Lower leg skin (tissue), 4 donors: ENCODE results near the gene CELA1. TPM values are rescaled to one million over a fixed set of nuclear protein-coding genes. Genes with fewer than 3 reads are reported as not detected.
A peak's percentile ranks its signal among the peaks of the same experiment; 100 is the strongest.

Experiments
- DNase-seq, 2 donors: peaks; one replicate each; pipeline ENCODE4 v3.0.0-alpha.2; 2019; ENCODE audit warnings: low spot score in 2 of 2
- H3K4me3 ChIP-seq: fragments of 200-600 bp; sonication (generic); 2 replicates; pipeline ENCODE4 v1.5.1; 2017; ENCODE audit warnings: mild to moderate bottlenecking, low read depth; ENCODE audit not compliant: poor library complexity, severe bottlenecking
- POLR2A ChIP-seq, 2 donors: fragments of 450-650 bp; IDR thresholded peaks; one replicate each; pipeline ENCODE4 v1.6.1; 2016 to 2017; ENCODE audit warnings: antibody characterized with exemption in 2 of 2, mild to moderate bottlenecking in 1 of 2, moderate library complexity in 1 of 2
- WGBS, 2 donors: methylation state at CpG; one replicate each; pipeline ENCODE4 v1.1.5; 2018; 5-methylcytosine and 5-hydroxymethylcytosine counted together
- intact Hi-C: fragments of 100-400 bp; cut with DNase I; formaldehyde crosslinking; loops from one replicate; pipeline ENCODE4 v1.15.0; 2023; ENCODE audit warnings: low total_unique reads
- total RNA-seq, 4 donors: library from RNA; depleted of rRNA; stranded (reverse); fragments of >200 nt; gene quantifications; one replicate each; pipeline ENCODE4 v1.1.0, GENCODE V29; 2016
- TF ChIP-seq, protein P1 (sequence below), 3 donors: fragments of 450-650 bp; IDR thresholded peaks; one replicate each; pipeline ENCODE4 v1.5.1; 2016; ENCODE audit warnings: antibody characterized with exemption in 3 of 3, mild to moderate bottlenecking in 3 of 3, moderate library complexity in 2 of 3

The CELA1 gene
- total RNA-seq, 4 donors from 2014 or later = not detected

DNA sequence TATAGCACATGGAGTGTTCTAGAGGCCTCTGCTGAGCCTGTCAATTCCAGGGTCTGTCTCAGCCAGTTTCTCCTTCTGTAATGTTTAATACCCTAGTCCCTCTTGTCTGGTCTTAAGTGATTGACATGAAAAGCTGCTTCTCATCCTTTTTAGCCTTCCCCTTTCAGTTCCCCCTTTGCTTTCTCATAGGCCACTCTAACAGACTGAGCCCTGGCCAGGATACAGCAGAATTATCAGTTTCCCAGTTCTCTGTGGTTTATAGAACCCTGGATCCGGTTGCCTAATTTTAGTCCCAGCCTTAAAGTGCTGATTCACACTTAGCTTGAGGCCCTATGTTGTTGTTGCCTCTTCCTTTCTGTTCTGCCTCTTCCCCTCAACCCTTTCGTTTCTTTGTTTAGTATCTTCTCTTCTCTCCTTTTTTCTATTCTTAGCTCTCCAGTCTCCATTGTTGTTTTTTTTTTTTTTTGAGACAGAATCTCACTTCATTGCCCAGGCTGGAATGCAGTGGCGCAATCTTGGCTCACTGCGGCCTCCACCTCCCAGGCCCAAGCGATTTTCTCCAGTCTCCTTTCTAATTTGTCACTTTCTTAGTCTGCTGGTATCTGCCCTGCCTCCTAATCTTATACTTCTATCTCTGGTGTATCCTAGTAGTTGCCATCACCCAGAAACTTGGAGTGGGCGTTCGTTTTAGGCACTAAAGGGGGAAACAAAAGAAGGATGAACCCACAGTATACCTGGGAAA, 19.6 kb downstream of the CELA1 start:
- peak; percentile 37 to 87 for DNase-seq
- no peak overlapping the region for H3K4me3 ChIP-seq
- intact Hi-C loops = no loop called here
- TF ChIP-seq, protein P1, sequence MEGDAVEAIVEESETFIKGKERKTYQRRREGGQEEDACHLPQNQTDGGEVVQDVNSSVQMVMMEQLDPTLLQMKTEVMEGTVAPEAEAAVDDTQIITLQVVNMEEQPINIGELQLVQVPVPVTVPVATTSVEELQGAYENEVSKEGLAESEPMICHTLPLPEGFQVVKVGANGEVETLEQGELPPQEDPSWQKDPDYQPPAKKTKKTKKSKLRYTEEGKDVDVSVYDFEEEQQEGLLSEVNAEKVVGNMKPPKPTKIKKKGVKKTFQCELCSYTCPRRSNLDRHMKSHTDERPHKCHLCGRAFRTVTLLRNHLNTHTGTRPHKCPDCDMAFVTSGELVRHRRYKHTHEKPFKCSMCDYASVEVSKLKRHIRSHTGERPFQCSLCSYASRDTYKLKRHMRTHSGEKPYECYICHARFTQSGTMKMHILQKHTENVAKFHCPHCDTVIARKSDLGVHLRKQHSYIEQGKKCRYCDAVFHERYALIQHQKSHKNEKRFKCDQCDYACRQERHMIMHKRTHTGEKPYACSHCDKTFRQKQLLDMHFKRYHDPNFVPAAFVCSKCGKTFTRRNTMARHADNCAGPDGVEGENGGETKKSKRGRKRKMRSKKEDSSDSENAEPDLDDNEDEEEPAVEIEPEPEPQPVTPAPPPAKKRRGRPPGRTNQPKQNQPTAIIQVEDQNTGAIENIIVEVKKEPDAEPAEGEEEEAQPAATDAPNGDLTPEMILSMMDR (IDR thresholded peaks at IDR 0.05) = no peak
- no peak for TF ChIP-seq POLR2A (IDR thresholded peaks at IDR 0.05)
- WGBS, 2 donors = 46 to 56% methylated on average over 7 of the region's 7 CpGs

- H3K4me3 ChIP-seq = no peak overlapping the region
- DNase-seq = peak in 1 of 2 donors; percentile 32
- intact Hi-C loops = no loop called here
- 65 to 69% methylated on average over 4 of the region's 4 CpGs for WGBS, 2 donors
- no peak for TF ChIP-seq POLR2A (IDR thresholded peaks at IDR 0.05)
- TF ChIP-seq, protein P1 (IDR thresholded peaks at IDR 0.05) = no peak
These were observed 21.5 kb downstream of the CELA1 start for GRCh38 chr12:51324953-51325352.

GRCh38 chr12:51323966-51324895, 22.2 kb downstream of the CELA1 start, which contains the start of gene BIN2:
Gene BIN2 (minus strand): TSS chr12:51324174. CDS start chr12:51324102, 72 bp downstream.
- DNase-seq = peak in 1 of 2 donors; percentile 89
- H3K4me3 ChIP-seq = no peak within 1 kb of the TSS
- WGBS, 2 donors = 90 to 91% methylated on average over 50 to 60 of the region's 60 CpGs
- intact Hi-C loops = no loop called here
- TF ChIP-seq POLR2A (IDR thresholded peaks at IDR 0.05) = no peak
- TF ChIP-seq, protein P1 (IDR thresholded peaks at IDR 0.05) = no peak

DNA sequence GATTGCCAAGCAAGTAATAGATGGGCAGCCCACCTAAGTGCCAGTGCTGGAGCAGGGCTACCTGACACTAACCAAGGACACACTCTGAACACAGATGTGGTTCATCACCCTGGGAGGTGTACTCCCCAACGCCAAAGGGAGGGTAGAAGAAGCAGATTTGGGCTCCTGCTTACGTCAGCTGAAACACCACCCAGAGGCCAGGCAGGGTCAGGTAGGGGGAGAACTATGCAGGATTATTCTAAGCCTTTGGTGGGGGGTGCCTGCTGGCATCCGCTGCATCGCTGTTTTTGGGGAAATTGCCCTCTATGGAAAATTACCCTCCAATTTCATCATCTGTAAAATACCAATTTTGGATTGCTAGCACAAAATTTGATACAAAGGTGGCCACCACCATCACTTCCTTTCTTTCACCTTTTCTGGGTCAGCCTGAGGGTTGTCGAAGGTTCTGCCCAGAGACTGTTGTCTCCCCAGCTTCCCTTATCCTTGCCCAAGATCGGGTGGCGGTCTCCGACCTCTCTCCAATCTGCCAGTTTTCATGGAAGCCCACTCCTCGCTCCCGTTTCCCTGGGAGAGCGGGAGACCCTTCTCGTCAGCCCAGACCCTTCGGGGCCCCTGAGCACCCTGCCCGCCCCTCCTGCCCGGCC, 23.0 kb downstream of the CELA1 start:
- 79 to 83% methylated on average over 15 of the region's 15 CpGs for WGBS, 2 donors
- no peak for DNase-seq
- no peak for TF ChIP-seq POLR2A (IDR thresholded peaks at IDR 0.05)
- TF ChIP-seq, protein P1 (IDR thresholded peaks at IDR 0.05) = no peak
- no peak overlapping the region for H3K4me3 ChIP-seq
- intact Hi-C loops = no loop called here

DNA sequence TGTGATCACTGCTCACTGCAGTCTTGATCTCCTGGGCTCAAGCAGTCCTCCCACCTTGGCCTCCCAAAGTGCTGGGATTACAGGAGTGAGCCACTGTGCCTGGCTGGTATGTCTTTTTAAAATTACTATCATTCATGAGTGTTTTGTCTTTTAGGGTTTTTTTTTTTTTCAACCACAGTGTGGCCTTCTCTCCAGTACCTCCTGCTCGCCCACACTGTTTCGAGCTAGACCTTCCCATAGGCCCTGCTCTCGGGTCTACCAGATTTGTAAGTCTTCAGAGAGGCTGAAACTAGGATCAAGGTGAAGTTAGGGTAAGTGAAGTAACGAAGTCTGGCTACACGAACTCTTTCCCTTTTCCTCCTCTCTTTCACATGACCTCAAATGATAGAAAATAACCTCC, 24.0 kb downstream of the CELA1 start:
- intact Hi-C loops = no loop called here
- WGBS, 2 donors = 86 to 87% methylated on average over 5 of the region's 5 CpGs
- H3K4me3 ChIP-seq = no peak overlapping the region
- TF ChIP-seq, protein P1 (IDR thresholded peaks at IDR 0.05) = no peak
- no peak for TF ChIP-seq POLR2A (IDR thresholded peaks at IDR 0.05)
- no peak for DNase-seq
